Naive thymus-derived CD8-positive, alpha-beta T cell (primary cell): ENCODE measurements around the gene BACH1. TPM values are rescaled to one million over a fixed set of nuclear protein-coding genes. Genes with fewer than 3 reads are reported as not detected.
"Not testable (repeated sequence)": the region's sequence is repeated elsewhere in the genome, so short reads cannot be mapped to it uniquely, and the experiment has no call there.

ENCODE experiments used
- ATAC-seq, 2 donors: fragments of 150-1000 bp; cut with Tn5 transposase in 1 of 2; sonication (Bioruptor Pico), chemical (Tn5 transposase) in 1 of 2; 1 replicate in 1 of 2; 2 replicates in 1 of 2; pipeline ENCODE4 v1.10.0; 2021; ENCODE audit warnings: mild to moderate bottlenecking in 2 of 2, moderate library complexity in 2 of 2
- POLR2A ChIA-PET: fragments of 350-600 bp; sonication (Branson Sonifier 250); formaldehyde crosslinking; loops from one replicate; lab custom pipeline; 2021; ENCODE audit warnings: antibody characterized with exemption; lab: Charles Lee
- DNase-seq, 10 donors: peaks; one replicate each; pipeline versions ENCODE4 v3.0.0 to v3.0.0-alpha.2; 2020 to 2022
- H3K27ac Mint-ChIP-seq, 10 donors: one replicate each; pipeline ENCODE4 v1.8.0; 2020 to 2022; ENCODE audit warnings: mild to moderate bottlenecking in 10 of 10, mixed read lengths in 10 of 10, moderate library complexity in 4 of 10, inconsistent platforms in 1 of 10
- H3K27me3 Mint-ChIP-seq, 5 donors: one replicate each; pipeline ENCODE4 v1.8.0; 2021 to 2022; ENCODE audit warnings: mixed read lengths in 5 of 5
- H3K36me3 Mint-ChIP-seq, 3 donors: one replicate each; pipeline ENCODE4 v1.8.0; 2020 to 2022; ENCODE audit warnings: mixed read lengths in 3 of 3, mild to moderate bottlenecking in 2 of 3, inconsistent platforms in 1 of 3
- H3K4me1 Mint-ChIP-seq, 4 donors: one replicate each; pipeline ENCODE4 v1.8.0; 2021 to 2022; ENCODE audit warnings: mixed read lengths in 4 of 4
- H3K4me3 Mint-ChIP-seq, 10 donors: one replicate each; pipeline ENCODE4 v1.8.0; 2020 to 2022; ENCODE audit warnings: mild to moderate bottlenecking in 10 of 10, mixed read lengths in 10 of 10, moderate library complexity in 6 of 10, inconsistent platforms in 1 of 10
- H3K9me3 Mint-ChIP-seq, 9 donors: one replicate each; pipeline ENCODE4 v1.8.0; 2020 to 2022; ENCODE audit warnings: mixed read lengths in 9 of 9, mild to moderate bottlenecking in 3 of 9, inconsistent platforms in 1 of 9, moderate library complexity in 1 of 9
- polyA plus RNA-seq, 3 donors: library from polyadenylated mRNA; unstranded; fragments of 300-500 nt; fragmentation: Illumina TruSeq; gene quantifications; one replicate each; pipeline ENCODE4 v1.2.3, GENCODE V29; 2021
- total RNA-seq, 8 experiments: library from RNA in 2 of 8; stranded (reverse) in 2 of 8; gene quantifications; one replicate each; pipeline ENCODE4 v1.2.3 and lab custom pipeline; 2021 to 2026

The BACH1 gene
- total and polyA plus RNA-seq, 5 experiments from 2014 or later = 22.5 to 62.1 (median 25.6) TPM

DNA sequence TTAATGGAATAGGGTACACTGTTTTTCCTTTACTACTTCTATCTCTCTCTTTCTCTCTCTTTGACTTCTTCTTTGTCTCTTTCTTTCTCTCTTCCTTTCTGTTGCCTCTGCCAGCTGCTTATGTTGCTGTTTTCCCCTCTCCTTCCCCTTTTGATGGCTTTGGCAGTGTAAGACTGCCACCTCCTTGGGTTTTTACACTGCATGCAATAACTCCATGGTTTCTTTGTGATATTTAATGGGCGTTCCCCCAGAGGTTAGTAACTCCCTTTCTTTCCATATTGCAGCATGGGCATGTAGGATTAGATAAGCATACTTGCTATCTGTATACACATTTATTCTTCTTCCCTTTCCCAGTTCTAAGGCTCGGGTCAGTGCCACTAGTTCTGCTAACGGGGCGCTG is 58.1 kb downstream of the BACH1 start:
- H3K9me3 Mint-ChIP-seq = peaks cover 2 to 23% (median 15%) of the 10 kb centered on the region in 9 donors
- peaks cover 4 to 21% (median 15%) of the 10 kb centered on the region in 4 donors for H3K4me1 Mint-ChIP-seq
- peak overlapping the region in 1 of 10 donors; percentile 40 for H3K27ac Mint-ChIP-seq
- H3K27me3 Mint-ChIP-seq, DNase-seq, ATAC-seq, POLR2A ChIA-PET, H3K4me3 Mint-ChIP-seq: not testable (repeated sequence)
- peaks cover 21 to 32% (median 27%) of the 10 kb centered on the region in 3 donors for H3K36me3 Mint-ChIP-seq

DNA sequence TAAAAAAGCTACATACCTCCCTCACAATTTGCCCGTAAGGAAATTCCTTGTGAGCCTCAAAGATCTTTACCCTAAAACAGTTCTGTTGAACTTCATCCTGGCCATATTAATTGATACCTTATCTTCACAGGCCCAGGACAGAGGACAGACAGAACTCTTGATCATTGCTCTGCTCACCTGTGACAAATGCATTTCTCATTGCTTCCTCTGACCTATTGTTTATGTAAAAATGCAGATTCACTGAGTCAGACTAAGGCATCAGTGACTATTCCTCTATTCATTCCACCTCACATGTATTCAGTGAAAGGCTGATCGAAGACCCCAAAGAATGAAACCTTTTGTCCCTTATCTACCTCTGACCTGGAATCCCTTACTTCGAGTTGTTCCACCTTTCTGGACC is 61.0 kb downstream of the BACH1 start:
- POLR2A ChIA-PET = no interaction called here
- ATAC-seq (no peak), DNase-seq (no peak)
- H3K4me1 Mint-ChIP-seq = peaks cover 4 to 21% (median 15%) of the 10 kb centered on the region in 4 donors
- H3K9me3 Mint-ChIP-seq = peaks cover under 1 to 12% (median 3%) of the 10 kb centered on the region in 9 donors
- H3K27ac Mint-ChIP-seq = no peak overlapping the region
- no peak overlapping the region for H3K4me3 Mint-ChIP-seq
- peaks cover 8 to 24% (median 18%) of the 10 kb centered on the region in 3 donors for H3K36me3 Mint-ChIP-seq
- no peaks in the 10 kb centered on the region for H3K27me3 Mint-ChIP-seq

DNA sequence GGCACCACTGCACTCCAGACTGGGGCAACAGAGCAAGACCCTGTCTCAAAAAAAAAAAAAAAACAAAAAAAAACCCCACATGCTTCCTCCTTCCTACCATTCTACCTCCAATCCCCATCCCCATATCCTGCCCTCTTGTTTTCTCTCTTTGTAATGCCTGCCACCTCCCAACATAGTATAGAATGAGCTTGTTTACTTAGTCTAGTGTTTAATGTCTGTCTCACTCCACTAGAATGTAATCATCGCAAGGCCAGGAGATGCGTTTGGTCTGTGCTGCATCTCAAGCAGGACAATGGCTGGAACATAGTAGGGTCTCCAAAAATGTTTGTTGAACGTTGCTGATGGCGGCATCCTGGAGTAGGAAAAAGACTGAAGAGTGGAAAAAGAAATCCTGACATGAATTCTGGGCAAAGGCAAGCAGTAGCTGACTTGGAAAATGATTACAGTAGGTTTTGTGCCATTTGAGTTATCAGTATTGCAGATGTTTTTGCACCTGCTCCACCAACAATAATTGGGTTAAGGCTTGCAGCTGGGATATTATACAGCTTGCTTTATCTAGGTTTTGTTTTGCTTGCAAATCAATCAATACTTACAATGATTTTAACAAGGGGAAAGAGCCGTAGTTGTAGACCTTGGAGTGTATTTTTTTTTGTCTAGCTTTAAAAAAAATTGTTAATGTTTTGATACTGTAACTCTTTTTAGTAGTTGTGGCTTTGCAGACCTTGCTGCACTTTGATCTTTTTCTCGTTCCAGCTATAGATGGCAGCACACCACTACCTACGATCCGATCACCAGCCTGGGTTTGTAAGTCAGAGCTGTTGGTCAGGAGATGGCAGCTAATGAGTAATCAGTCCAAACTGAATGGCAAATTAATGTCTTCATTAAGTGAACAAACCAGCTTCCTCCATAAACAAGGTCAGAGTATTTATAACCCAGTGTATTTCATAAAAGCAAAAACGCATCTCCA is 62.4 kb downstream of the BACH1 start:
- H3K4me3 Mint-ChIP-seq = no peak overlapping the region
- peaks cover 10 to 23% (median 12%) of the 10 kb centered on the region in 3 donors for H3K36me3 Mint-ChIP-seq
- H3K9me3 Mint-ChIP-seq = peaks cover 0 to 2% (median 0%) of the 10 kb centered on the region in 9 donors
- ATAC-seq = no peak
- H3K4me1 Mint-ChIP-seq = peaks cover 4 to 21% (median 14%) of the 10 kb centered on the region in 4 donors
- POLR2A ChIA-PET = no interaction called here
- no peaks in the 10 kb centered on the region for H3K27me3 Mint-ChIP-seq
- H3K27ac Mint-ChIP-seq = peak overlapping the region in 3 of 10 donors; percentile 2 to 54 (median 45)
- peak in 5 of 10 donors; percentile 8 to 53 (median 33) for DNase-seq

DNA sequence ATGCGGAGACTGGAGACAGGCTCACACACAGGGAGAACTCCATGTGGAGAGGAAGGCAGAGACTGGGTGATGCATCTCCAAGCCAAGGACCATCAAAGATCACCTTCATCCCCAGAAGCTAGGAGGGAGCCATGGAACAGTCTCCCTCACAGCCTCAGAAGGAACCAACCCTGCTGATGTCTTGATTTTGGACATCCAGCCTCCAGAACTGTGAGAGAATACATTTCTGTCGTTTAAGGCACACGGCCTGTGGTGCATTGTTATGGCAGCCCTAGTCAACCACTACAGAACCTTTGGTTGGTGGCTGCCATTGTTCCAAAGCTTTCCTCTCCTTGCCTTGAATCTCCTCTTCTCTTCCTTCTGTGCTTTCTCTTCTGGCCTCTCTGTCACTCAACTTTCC is 64.0 kb downstream of the BACH1 start:
- POLR2A ChIA-PET = no interaction called here
- no peak overlapping the region for H3K27ac Mint-ChIP-seq

DNA sequence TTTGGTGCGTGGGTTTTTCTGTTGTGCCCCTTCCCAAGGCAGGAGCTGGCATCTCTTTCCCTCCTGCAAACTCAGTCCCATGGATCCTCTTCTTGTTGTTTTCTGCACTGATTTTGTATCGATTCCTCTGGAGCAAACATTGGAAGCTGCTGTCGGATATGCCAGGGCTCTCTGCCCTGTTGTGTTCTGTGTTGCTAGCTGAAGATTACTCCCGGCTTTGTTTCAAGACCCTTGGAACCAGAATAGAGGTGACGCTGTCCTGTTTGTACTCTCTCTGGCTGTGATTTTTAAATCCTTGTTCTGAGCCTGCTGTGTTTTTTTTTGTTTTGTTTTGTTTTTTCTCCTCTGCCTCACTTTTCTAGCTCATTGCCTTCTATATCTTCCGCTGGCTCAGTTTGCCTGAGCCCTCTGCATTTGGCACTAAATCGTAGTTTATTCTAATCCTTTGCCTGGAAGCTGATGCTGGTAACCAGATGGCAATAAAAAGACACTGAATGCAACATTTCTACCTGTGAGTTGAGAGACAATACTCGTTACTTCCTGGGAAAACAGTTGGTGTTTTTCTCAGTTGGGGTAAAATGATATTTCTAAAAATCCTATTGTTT is 67.0 kb downstream of the BACH1 start:
- POLR2A ChIA-PET = interaction anchor here (0.7 kb wide), 1 partner anchor 9 kb away, joined by 3 read pairs; no protein-coding TSS in a partner anchor
- no peak for DNase-seq
- no peak overlapping the region for H3K4me3 Mint-ChIP-seq
- no peaks in the 10 kb centered on the region for H3K27me3 Mint-ChIP-seq
- no peak for ATAC-seq
- H3K9me3 Mint-ChIP-seq = no peaks in the 10 kb centered on the region
- peaks cover 10 to 33% (median 12%) of the 10 kb centered on the region in 3 donors for H3K36me3 Mint-ChIP-seq
- no peak overlapping the region for H3K27ac Mint-ChIP-seq
- peaks cover 2 to 11% (median 4%) of the 10 kb centered on the region in 4 donors for H3K4me1 Mint-ChIP-seq

More for the DNA sequence above, 64.0 kb downstream of the BACH1 start:
- ATAC-seq (no peak), DNase-seq (no peak)
- no peaks in the 10 kb centered on the region for H3K27me3 Mint-ChIP-seq
- no peak overlapping the region for H3K4me3 Mint-ChIP-seq
- H3K4me1 Mint-ChIP-seq = peaks cover 4 to 18% (median 9%) of the 10 kb centered on the region in 4 donors
- peaks cover 10 to 21% (median 12%) of the 10 kb centered on the region in 3 donors for H3K36me3 Mint-ChIP-seq
- H3K9me3 Mint-ChIP-seq = no peaks in the 10 kb centered on the region

DNA sequence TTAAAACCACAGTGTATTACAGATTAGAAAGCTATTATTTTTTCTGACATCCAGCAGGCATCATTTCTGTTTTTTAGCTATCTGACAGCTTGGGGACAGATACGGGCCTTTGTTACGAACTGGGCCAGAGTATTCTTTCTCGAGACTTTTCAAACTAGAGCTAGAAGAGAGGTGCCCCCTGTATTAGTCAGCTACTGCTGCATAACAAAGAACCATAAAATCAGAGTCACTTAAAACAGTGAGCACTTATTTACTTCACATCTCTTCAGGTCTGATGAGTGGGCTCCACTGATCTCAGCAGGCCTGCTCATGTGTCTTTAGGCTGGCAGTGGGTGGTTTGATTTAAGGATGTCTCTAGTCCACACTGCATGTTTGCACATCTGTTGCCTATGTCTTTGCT is 67.8 kb downstream of the BACH1 start:
- POLR2A ChIA-PET = no interaction called here
- ATAC-seq (no peak), DNase-seq (no peak)
- Mint-ChIP-seq H3K36me3 (peaks cover 10 to 31% (median 12%) of the 10 kb centered on the region in 3 donors), H3K4me1 (peaks cover 0 to 3% (median 0%) of the 10 kb centered on the region in 4 donors), H3K4me3 (no peak overlapping the region), H3K27ac (no peak overlapping the region), H3K9me3 (no peaks in the 10 kb centered on the region), H3K27me3 (no peaks in the 10 kb centered on the region)

DNA sequence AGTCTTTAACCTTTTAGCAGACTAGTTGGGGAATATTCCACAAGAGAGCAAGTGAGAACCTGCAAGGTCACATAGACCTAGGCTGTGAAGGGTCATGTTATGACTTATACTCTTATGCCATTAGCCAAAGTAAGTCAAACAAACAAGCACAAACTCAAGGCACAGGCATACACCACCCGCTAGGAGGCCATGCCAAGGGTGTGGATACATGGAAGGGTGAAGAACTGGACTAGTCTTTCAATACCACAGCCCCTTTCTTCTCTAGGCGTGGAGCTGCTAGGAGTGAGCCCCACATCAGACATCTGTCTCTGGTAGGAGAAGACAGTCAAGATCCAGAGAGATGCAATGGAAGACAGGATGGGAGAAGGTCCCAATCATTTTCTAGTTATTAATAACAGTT is 68.6 kb downstream of the BACH1 start:
- DNase-seq (no peak), ATAC-seq (no peak)
- Mint-ChIP-seq H3K27ac (no peak overlapping the region), H3K36me3 (peaks cover 10 to 26% (median 12%) of the 10 kb centered on the region in 3 donors), H3K27me3 (no peaks in the 10 kb centered on the region), H3K9me3 (no peaks in the 10 kb centered on the region), H3K4me1 (no peaks in the 10 kb centered on the region), H3K4me3 (no peak overlapping the region)
- POLR2A ChIA-PET = no interaction called here

DNA sequence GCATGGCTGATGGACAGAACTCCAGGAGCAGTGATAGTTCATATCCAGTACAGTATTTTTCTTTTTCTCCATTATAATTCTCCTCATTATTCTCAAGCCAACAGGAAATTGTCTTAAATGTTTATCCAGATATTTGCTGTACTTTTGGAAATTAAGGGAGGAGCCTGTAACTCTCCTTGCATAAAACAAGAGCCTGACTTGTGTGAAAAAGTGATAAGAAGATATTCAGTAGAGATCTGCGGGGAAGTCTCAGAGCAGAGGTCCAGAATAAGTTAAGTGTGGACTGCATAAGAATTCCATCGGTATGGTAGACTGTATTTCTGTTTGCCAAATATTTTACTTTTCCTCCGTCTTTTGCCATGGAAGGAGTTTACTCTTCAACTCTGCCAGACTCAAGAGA is 70.2 kb downstream of the BACH1 start:
- peaks cover 10 to 20% (median 10%) of the 10 kb centered on the region in 3 donors for H3K36me3 Mint-ChIP-seq
- DNase-seq = no peak

DNA sequence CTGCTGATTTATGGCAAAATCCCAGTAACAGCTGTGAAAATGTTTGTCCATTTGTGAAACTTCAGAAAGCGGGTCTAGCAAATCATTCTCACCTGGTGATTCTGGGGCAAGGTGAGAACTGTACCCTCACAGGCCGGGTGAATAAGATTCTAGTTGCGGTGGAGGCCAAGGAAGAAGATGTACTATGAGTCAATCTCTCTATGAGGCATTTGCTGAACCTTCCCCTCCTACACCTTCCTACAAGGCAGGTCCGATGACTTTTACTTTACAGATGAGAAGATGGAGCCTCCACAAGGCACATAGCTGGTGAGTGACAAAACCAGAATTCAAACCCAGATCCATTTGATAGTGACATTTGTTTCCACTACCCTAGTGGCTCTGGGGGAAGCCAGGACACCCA is 72.7 kb downstream of the BACH1 start:
- H3K4me3 Mint-ChIP-seq = no peak overlapping the region
- peaks cover 2 to 7% (median 3%) of the 10 kb centered on the region in 4 donors for H3K4me1 Mint-ChIP-seq
- peak overlapping the region in 2 of 10 donors; percentile 36 to 40 for H3K27ac Mint-ChIP-seq
- peaks cover 7 to 17% (median 7%) of the 10 kb centered on the region in 3 donors for H3K36me3 Mint-ChIP-seq
- no peaks in the 10 kb centered on the region for H3K27me3 Mint-ChIP-seq
- peaks cover 0 to 5% (median 0%) of the 10 kb centered on the region in 9 donors for H3K9me3 Mint-ChIP-seq
- POLR2A ChIA-PET = interaction anchor here (1.6 kb wide), 1 partner anchor 78 kb away, joined by 5 read pairs; no protein-coding TSS in a partner anchor
- ATAC-seq = no peak
- no peak for DNase-seq

More for the DNA sequence above, 70.2 kb downstream of the BACH1 start:
- ATAC-seq = no peak
- Mint-ChIP-seq H3K9me3 (peaks cover 0 to 5% (median 0%) of the 10 kb centered on the region in 9 donors), H3K27me3 (no peaks in the 10 kb centered on the region), H3K27ac (peak overlapping the region in 1 of 10 donors; percentile 64), H3K4me1 (peaks cover 0 to 2% (median under 1%) of the 10 kb centered on the region in 4 donors), H3K4me3 (no peak overlapping the region)
- POLR2A ChIA-PET = no interaction called here

DNA sequence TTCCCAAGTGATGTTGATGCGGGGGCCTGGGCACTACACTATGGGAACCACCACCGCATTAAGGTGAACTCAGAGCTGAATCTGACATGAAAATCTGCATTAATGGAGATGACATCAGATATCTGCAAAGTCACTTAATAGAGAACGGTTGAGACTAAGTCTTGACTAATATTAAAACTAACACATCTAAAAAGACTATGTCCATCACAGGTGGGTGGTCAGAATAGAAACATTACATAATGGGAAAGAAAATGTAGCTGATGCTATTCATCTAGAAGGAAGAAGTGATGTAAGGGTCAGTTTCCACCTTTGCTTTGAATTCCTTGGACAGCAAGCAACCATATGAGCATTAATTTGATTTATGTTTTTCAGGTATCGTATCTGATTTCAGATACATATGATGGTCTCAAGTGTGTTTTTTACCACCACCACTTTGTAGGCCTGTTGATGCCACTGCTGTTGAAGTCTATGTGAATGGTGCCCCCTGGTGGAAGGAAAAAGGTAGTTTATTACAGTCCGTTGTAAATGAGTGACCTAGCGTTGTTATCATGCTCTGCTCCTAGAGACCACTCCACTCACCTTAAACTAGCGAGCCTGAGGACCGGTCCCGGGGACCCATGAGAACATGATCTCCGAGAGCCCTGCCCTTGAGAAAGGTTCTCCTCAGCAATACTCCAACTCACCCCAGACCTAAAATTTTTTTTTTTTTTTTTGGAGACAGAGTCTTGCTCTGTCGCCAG is 73.5 kb downstream of the BACH1 start:
- ATAC-seq = peak; percentile 71 to 80
- Mint-ChIP-seq H3K27me3 (no peaks in the 10 kb centered on the region), H3K9me3 (peaks cover 0 to 5% (median 0%) of the 10 kb centered on the region in 9 donors), H3K27ac (peak overlapping the region in 1 of 10 donors; percentile 49), H3K36me3 (peaks cover 7 to 17% (median 7%) of the 10 kb centered on the region in 3 donors), H3K4me1 (peaks cover 7 to 15% (median 11%) of the 10 kb centered on the region in 4 donors), H3K4me3 (no peak overlapping the region)
- DNase-seq = peak in 8 of 10 donors; percentile 44 to 71 (median 63)
- POLR2A ChIA-PET = interaction anchor here (1.6 kb wide), 1 partner anchor 77 kb away, joined by 5 read pairs; no protein-coding TSS in a partner anchor

DNA sequence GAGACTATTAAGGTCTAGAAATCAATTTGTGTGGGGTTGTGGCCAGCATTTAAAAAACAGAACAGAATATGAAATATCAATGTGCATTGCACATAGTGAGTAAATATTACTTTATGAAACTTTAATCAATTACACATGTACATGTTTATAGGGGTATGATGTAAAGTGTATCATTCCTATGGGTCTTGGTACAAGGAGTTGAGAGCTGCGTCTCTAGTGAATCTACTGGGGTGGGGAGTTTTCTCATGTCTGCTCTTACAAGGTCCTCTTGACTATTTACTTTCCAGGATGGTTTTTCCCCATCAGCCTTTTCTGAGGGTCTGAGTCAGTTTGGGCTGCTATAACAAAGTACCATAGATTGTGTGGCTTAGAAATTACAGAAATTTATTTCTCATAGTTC is 75.8 kb downstream of the BACH1 start:
- H3K4me1 Mint-ChIP-seq = peaks cover 7 to 17% (median 11%) of the 10 kb centered on the region in 4 donors
- H3K27me3 Mint-ChIP-seq = no peaks in the 10 kb centered on the region
- no peak overlapping the region for H3K4me3 Mint-ChIP-seq
- ATAC-seq (no peak), DNase-seq (no peak)
- POLR2A ChIA-PET = interaction anchor here (0.6 kb wide), 1 partner anchor 9 kb away, joined by 3 read pairs; no protein-coding TSS in a partner anchor
- peak overlapping the region in 3 of 10 donors; percentile 30 to 58 (median 46) for H3K27ac Mint-ChIP-seq
- H3K9me3 Mint-ChIP-seq = peaks cover 0 to 5% (median 0%) of the 10 kb centered on the region in 9 donors
- peaks cover 7% of the 10 kb centered on the region in 3 donors for H3K36me3 Mint-ChIP-seq
